Measurements from ENCODE around the gene TNP2. TPM values are rescaled to one million over a fixed set of nuclear protein-coding genes. Genes with fewer than 3 reads are reported as not detected.

The TNP2 gene
- total and polyA plus RNA-seq, 9 of the 15 experiments (the other 6 are each of a cell fraction or from before 2014, with no cell fraction given) = not detected

- Histone ChIP-seq H3K9me1 (ENCODE audit: control insufficient read depth, insufficient read depth, low read length) (no peaks in the 10 kb centered on the region), H3K79me2 (ENCODE audit: control insufficient read depth, insufficient read depth, low read length) (peaks cover under 1% of the 10 kb centered on the region; the same call in 2 of the 3 replicates), H3K27me3 (ENCODE audit: control insufficient read depth in 2 of 2, insufficient read depth in 2 of 2, low read length in 2 of 2) (peaks cover 0 to 26% of the 10 kb centered on the region in 2 experiments; a peak in 3 of 5 replicates), H3K36me3 (ENCODE audit: control insufficient read depth, insufficient read depth, low read length) (no peaks in the 10 kb centered on the region), H2AFZ (ENCODE audit: low read depth, low read length) (no peak overlapping the region), H3K4me2 (ENCODE audit: insufficient read depth, low read length) (no peak overlapping the region), H3K27ac (ENCODE audit: extremely low read depth, low read depth, low read length) (no peak overlapping the region), H3K4me3 (no peak overlapping the region), H3K4me1 (replicated peaks in 1 of 2; ENCODE audit: control insufficient read depth in 2 of 2, insufficient read depth in 2 of 2, low read length in 2 of 2) (peaks cover 10 to 19% of the 10 kb centered on the region in 2 experiments; a peak in 4 of 5 replicates), H3K9me3 (replicated peaks; ENCODE audit: control insufficient read depth, insufficient read depth, low read depth, low read length) (no peaks in the 10 kb centered on the region), H3K9ac (ENCODE audit: insufficient read depth in 1 of 2, low read depth in 2 of 2, low read length in 2 of 2) (no peak overlapping the region; a peak in 1 of 4 replicates), H4K20me1 (replicated peaks; ENCODE audit: control insufficient read depth, insufficient read depth, low read length) (peaks cover 11% of the 10 kb centered on the region; the same call in 1 of the 2 replicates)
- BruUV-seq (replicated peaks) = no TSS peak
- CTCF ChIA-PET (ENCODE audit: low intra/inter-chr PET ratio) = no interaction called here
- TF ChIP-seq BRF1 (IDR thresholded peaks at IDR 0.05; ENCODE audit: borderline replicate concordance, extremely low read depth, insufficient read length) (no peak), CBFA2T3 (IDR thresholded peaks at IDR 0.05) (no peak), KAT7 (CRISPR knock-in tag; IDR thresholded peaks at IDR 0.05; ENCODE audit: borderline replicate concordance) (no peak), UBTF (IDR thresholded peaks at IDR 0.05; ENCODE audit: borderline replicate concordance in 1 of 2, low read depth in 2 of 2, low read length in 2 of 2) (no peak), RERE (CRISPR knock-in tag; IDR thresholded peaks at IDR 0.05; ENCODE audit: borderline replicate concordance) (no peak), HNRNPL (IDR thresholded peaks at IDR 0.05; ENCODE audit: low read depth, low read length) (no peak), PRPF4 (IDR thresholded peaks at IDR 0.05; ENCODE audit: insufficient read depth, low read depth, low read length, poor library complexity, severe bottlenecking) (no peak), HBP1 (CRISPR knock-in tag; IDR thresholded peaks at IDR 0.05) (no peak), BRF2 (IDR thresholded peaks at IDR 0.05; ENCODE audit: borderline replicate concordance, insufficient read depth, insufficient read length) (no peak)
- in situ Hi-C loops (cut with MboI) (loop anchor here (5.0 kb wide), 2 partner anchors 92 to 303 kb away; no protein-coding TSS in a partner anchor), intact Hi-C loops (cut with micrococcal nuclease) (no loop called here)
- POLR2A ChIA-PET = interaction anchor here (0.6 to 1.2 kb wide), 4 partner anchors 10 to 175 kb away, joined by 3 to 6 read pairs (median 4); partner anchors contain the start of gene PRM2
- DNase-seq (ENCODE audit: extremely low read depth in 1 of 4, low spot score in 3 of 4) (no peak), FAIRE-seq (no peak), ATAC-seq (no peak)
- 10% methylated on average over 3 of the region's 3 CpGs for WGBS (ENCODE audit: insufficient coverage, low coverage, missing lambda C conversion rate)
These were observed 8.5 kb downstream of the TNP2 start for GRCh38 chr16:11260596-11260966.

Data from K562 (cell line).